Natural killer cell (primary cell): ENCODE data around the gene NTM. TPM values are rescaled to one million over a fixed set of nuclear protein-coding genes. Genes with fewer than 3 reads are reported as not detected.

Experiments
- ATAC-seq, 3 donors: fragments of 150-1000 bp in 2 of 3; fragments of 200-7000 bp in 1 of 3; cut with Tn5 transposase; 1 replicate in 1 of 3; 2 replicates in 2 of 3; pipeline ENCODE4 v1.10.0; 2021; ENCODE audit warnings: mild to moderate bottlenecking in 2 of 3, moderate library complexity in 2 of 3
- DNase-seq, 2 donors: peaks; one replicate each; pipeline versions ENCODE4 v3.0.0 to v3.0.0-alpha.2; 2013 to 2021; ENCODE audit warnings: mixed read lengths in 1 of 2
- H3K27ac ChIP-seq: one replicate; pipeline ENCODE4 v1.5.1; 2013; ENCODE audit warnings: mild to moderate bottlenecking, low read length
- H3K27me3 ChIP-seq: one replicate; pipeline ENCODE4 v1.6.1; 2013; ENCODE audit warnings: low read length; ENCODE audit not compliant: control insufficient read depth, insufficient read depth
- H3K36me3 ChIP-seq: one replicate; pipeline ENCODE4 v1.6.1; 2013; ENCODE audit warnings: low read length; ENCODE audit not compliant: control insufficient read depth, insufficient read depth
- H3K4me1 ChIP-seq: one replicate; pipeline ENCODE4 v1.6.1; 2013; ENCODE audit warnings: low read length; ENCODE audit not compliant: control insufficient read depth, insufficient read depth
- H3K4me3 ChIP-seq: one replicate; pipeline ENCODE4 v1.5.1; 2013; ENCODE audit warnings: low read length
- H3K9me3 ChIP-seq: one replicate; pipeline ENCODE4 v1.6.1; 2013; ENCODE audit warnings: low read length; ENCODE audit not compliant: control insufficient read depth, insufficient read depth
- H3K27ac Mint-ChIP-seq, 2 donors: one replicate each; pipeline ENCODE4 v1.8.0; 2022; ENCODE audit warnings: mild to moderate bottlenecking in 2 of 2, mixed read lengths in 2 of 2, moderate library complexity in 1 of 2
- H3K27me3 Mint-ChIP-seq, 2 donors: one replicate each; pipeline ENCODE4 v1.8.0; 2022; ENCODE audit warnings: low read depth in 2 of 2, mixed read lengths in 2 of 2
- H3K36me3 Mint-ChIP-seq: one replicate; pipeline ENCODE4 v1.8.0; 2022; ENCODE audit warnings: mixed read lengths
- H3K4me1 Mint-ChIP-seq, 2 donors: one replicate each; pipeline ENCODE4 v1.8.0; 2022; ENCODE audit warnings: mixed read lengths in 2 of 2
- H3K4me3 Mint-ChIP-seq: one replicate; pipeline ENCODE4 v1.8.0; 2022; ENCODE audit warnings: mild to moderate bottlenecking, moderate library complexity, mixed read lengths
- H3K9me3 Mint-ChIP-seq, 2 donors: one replicate each; pipeline ENCODE4 v1.8.0; 2022; ENCODE audit warnings: mixed read lengths in 2 of 2
- WGBS: methylation state at CpG from one replicate; pipeline ENCODE4 v1.1.7; 2013; ENCODE audit warnings: missing lambda C conversion rate; ENCODE audit not compliant: insufficient coverage; 5-methylcytosine and 5-hydroxymethylcytosine counted together
- intact Hi-C: fragments of 100-400 bp; cut with micrococcal nuclease; formaldehyde crosslinking; loops from one replicate; pipeline ENCODE4 v1.14.2; 2022
- total RNA-seq, 4 donors: library from RNA; stranded (reverse); fragments of 120-200 nt in 1 of 4; gene quantifications; one replicate each; pipeline versions ENCODE4 v1.2.3 to v1.2.4, GENCODE V29; 2013 to 2022
- TF ChIP-seq, protein P1 (sequence below): fragments of 200-600 bp; IDR thresholded peaks from one replicate; pipeline ENCODE4 v1.8.0; 2022; ENCODE audit warnings: antibody characterized with exemption

Gene NTM
- total RNA-seq, 3 donors from 2014 or later (not counting 1 experiment from before 2014, with no cell fraction given): not detected

GRCh38 chr11:131811383-131811782, 441.0 kb downstream of the NTM start:
- H3K27me3 Mint-ChIP-seq: no peaks in the 10 kb centered on the region
- DNase-seq (no peak), ATAC-seq (no peak)
- TF ChIP-seq, protein P1, sequence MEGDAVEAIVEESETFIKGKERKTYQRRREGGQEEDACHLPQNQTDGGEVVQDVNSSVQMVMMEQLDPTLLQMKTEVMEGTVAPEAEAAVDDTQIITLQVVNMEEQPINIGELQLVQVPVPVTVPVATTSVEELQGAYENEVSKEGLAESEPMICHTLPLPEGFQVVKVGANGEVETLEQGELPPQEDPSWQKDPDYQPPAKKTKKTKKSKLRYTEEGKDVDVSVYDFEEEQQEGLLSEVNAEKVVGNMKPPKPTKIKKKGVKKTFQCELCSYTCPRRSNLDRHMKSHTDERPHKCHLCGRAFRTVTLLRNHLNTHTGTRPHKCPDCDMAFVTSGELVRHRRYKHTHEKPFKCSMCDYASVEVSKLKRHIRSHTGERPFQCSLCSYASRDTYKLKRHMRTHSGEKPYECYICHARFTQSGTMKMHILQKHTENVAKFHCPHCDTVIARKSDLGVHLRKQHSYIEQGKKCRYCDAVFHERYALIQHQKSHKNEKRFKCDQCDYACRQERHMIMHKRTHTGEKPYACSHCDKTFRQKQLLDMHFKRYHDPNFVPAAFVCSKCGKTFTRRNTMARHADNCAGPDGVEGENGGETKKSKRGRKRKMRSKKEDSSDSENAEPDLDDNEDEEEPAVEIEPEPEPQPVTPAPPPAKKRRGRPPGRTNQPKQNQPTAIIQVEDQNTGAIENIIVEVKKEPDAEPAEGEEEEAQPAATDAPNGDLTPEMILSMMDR: no peak
- H3K4me1 Mint-ChIP-seq: no peaks in the 10 kb centered on the region
- intact Hi-C loops: no loop called here
- H3K27ac ChIP-seq: no peak overlapping the region
- H3K27ac Mint-ChIP-seq: no peak overlapping the region
- H3K4me1 ChIP-seq: no peaks in the 10 kb centered on the region
- no peak overlapping the region for H3K4me3 Mint-ChIP-seq
- WGBS: 67% methylated on average over 3 of the region's 3 CpGs
- H3K36me3 Mint-ChIP-seq: no peaks in the 10 kb centered on the region
- H3K9me3 Mint-ChIP-seq: peaks cover 0 to 3% of the 10 kb centered on the region in 2 donors
- no peaks in the 10 kb centered on the region for H3K27me3 ChIP-seq
- H3K36me3 ChIP-seq: no peaks in the 10 kb centered on the region
- H3K4me3 ChIP-seq: no peak overlapping the region
- H3K9me3 ChIP-seq: no peaks in the 10 kb centered on the region

GRCh38 chr11:131814108-131814507, 443.7 kb downstream of the NTM start:
- Histone ChIP-seq H3K4me1 (no peaks in the 10 kb centered on the region), H3K9me3 (no peaks in the 10 kb centered on the region), H3K27ac (no peak overlapping the region), H3K27me3 (no peaks in the 10 kb centered on the region), H3K36me3 (no peaks in the 10 kb centered on the region), H3K4me3 (no peak overlapping the region)
- no peak for ATAC-seq
- no peak for DNase-seq
- 40% methylated on average over 4 of the region's 4 CpGs for WGBS
- Mint-ChIP-seq H3K27ac (no peak overlapping the region), H3K4me3 (no peak overlapping the region), H3K9me3 (peaks cover 0 to 2% of the 10 kb centered on the region in 2 donors), H3K36me3 (no peaks in the 10 kb centered on the region), H3K27me3 (no peaks in the 10 kb centered on the region), H3K4me1 (no peaks in the 10 kb centered on the region)
- intact Hi-C loops: no loop called here
- TF ChIP-seq, protein P1: no peak

- TF ChIP-seq, protein P1: no peak
- no peaks in the 10 kb centered on the region for H3K27me3 Mint-ChIP-seq
- Histone ChIP-seq H3K9me3 (no peaks in the 10 kb centered on the region), H3K4me1 (no peaks in the 10 kb centered on the region), H3K36me3 (no peaks in the 10 kb centered on the region), H3K27ac (no peak overlapping the region), H3K27me3 (no peaks in the 10 kb centered on the region), H3K4me3 (no peak overlapping the region)
- DNase-seq (no peak), ATAC-seq (no peak)
- intact Hi-C loops: no loop called here
- no peak overlapping the region for H3K4me3 Mint-ChIP-seq
- peaks cover 2 to 4% of the 10 kb centered on the region in 2 donors for H3K9me3 Mint-ChIP-seq
- H3K36me3 Mint-ChIP-seq: no peaks in the 10 kb centered on the region
- 56% methylated on average over 8 of the region's 11 CpGs for WGBS
- H3K27ac Mint-ChIP-seq: no peak overlapping the region
- no peaks in the 10 kb centered on the region for H3K4me1 Mint-ChIP-seq
Measured at GRCh38 chr11:131815590-131815989, 445.2 kb downstream of the NTM start.

GRCh38 chr11:131816051-131816450, 445.6 kb downstream of the NTM start:
- no peaks in the 10 kb centered on the region for H3K36me3 Mint-ChIP-seq
- TF ChIP-seq, protein P1: no peak
- H3K4me3 ChIP-seq: no peak overlapping the region
- ATAC-seq (no peak), DNase-seq (no peak)
- intact Hi-C loops: no loop called here
- no peaks in the 10 kb centered on the region for H3K9me3 ChIP-seq
- H3K27ac ChIP-seq: no peak overlapping the region
- H3K9me3 Mint-ChIP-seq: peaks cover 2 to 4% of the 10 kb centered on the region in 2 donors
- no peaks in the 10 kb centered on the region for H3K4me1 Mint-ChIP-seq
- no peaks in the 10 kb centered on the region for H3K4me1 ChIP-seq
- H3K4me3 Mint-ChIP-seq: no peak overlapping the region
- H3K27ac Mint-ChIP-seq: no peak overlapping the region
- H3K36me3 ChIP-seq: no peaks in the 10 kb centered on the region
- no peaks in the 10 kb centered on the region for H3K27me3 Mint-ChIP-seq
- WGBS: 95% methylated on average over 4 of the region's 5 CpGs
- no peaks in the 10 kb centered on the region for H3K27me3 ChIP-seq
